NCI-H2081 treated with DMSO at 0.1 percent for 48 hours (cell line): Measurements from ENCODE around the gene FMN1.

ENCODE experiments used
- DNase-seq: peaks from one replicate; lab custom pipeline; 2025; lab: John Stamatoyannopoulos, UW

FMN1 gene

GRCh38 chr15:33201491-33202231 lies 7.1 kb upstream of the FMN1 start:
- peak; percentile 39 for DNase-seq

GRCh38 chr15:33200903-33201302 lies 6.4 kb upstream of the FMN1 start:
- DNase-seq, result no peak

GRCh38 chr15:33200444-33200843 lies 5.9 kb upstream of the FMN1 start:
- no peak for DNase-seq

- DNase-seq, result no peak
These were observed 4.0 kb upstream of the FMN1 start for GRCh38 chr15:33198541-33198940.

GRCh38 chr15:33197636-33198035 lies 3.1 kb upstream of the FMN1 start:
- DNase-seq, result no peak

GRCh38 chr15:33194237-33194636 lies 277 bp downstream of the FMN1 start:
- no peak for DNase-seq

- no peak for DNase-seq
These were observed 2.9 kb downstream of the FMN1 start for GRCh38 chr15:33191591-33191990.

GRCh38 chr15:33190539-33190938 lies 4.0 kb downstream of the FMN1 start:
- no peak for DNase-seq

GRCh38 chr15:33188641-33189257 lies 5.8 kb downstream of the FMN1 start:
- DNase-seq, result no peak

- no peak for DNase-seq
These were observed 6.4 kb downstream of the FMN1 start for GRCh38 chr15:33188159-33188558.

- no peak for DNase-seq
These were observed 11.2 kb downstream of the FMN1 start for GRCh38 chr15:33183334-33183733.

GRCh38 chr15:33182926-33183325 lies 11.6 kb downstream of the FMN1 start:
- no peak for DNase-seq

GRCh38 chr15:33182278-33182905 lies 12.1 kb downstream of the FMN1 start:
- DNase-seq, result no peak

GRCh38 chr15:33179874-33180273 lies 14.6 kb downstream of the FMN1 start:
- no peak for DNase-seq

- no peak for DNase-seq
These were observed 23.3 kb downstream of the FMN1 start for GRCh38 chr15:33171202-33171601.

- no peak for DNase-seq
These were observed 24.9 kb downstream of the FMN1 start for GRCh38 chr15:33169625-33170024.

- DNase-seq, result no peak
These were observed 26.1 kb downstream of the FMN1 start for GRCh38 chr15:33168444-33168843.

GRCh38 chr15:33163816-33164215 lies 30.7 kb downstream of the FMN1 start:
- DNase-seq, result no peak

GRCh38 chr15:33161209-33161608 lies 33.3 kb downstream of the FMN1 start:
- no peak for DNase-seq

- no peak for DNase-seq
These were observed 33.8 kb downstream of the FMN1 start for GRCh38 chr15:33160581-33161165.

- no peak for DNase-seq
These were observed 34.6 kb downstream of the FMN1 start for GRCh38 chr15:33159726-33160453.

- no peak for DNase-seq
These were observed 36.1 kb downstream of the FMN1 start for GRCh38 chr15:33158366-33158765.
